LHCN-M2 (cell line): ENCODE measurements around the gene AIG1. TPM values are rescaled to one million over a fixed set of nuclear protein-coding genes. Genes with fewer than 3 reads are reported as not detected.
"Not testable (repeated sequence)": the region's sequence is repeated elsewhere in the genome, so short reads cannot be mapped to it uniquely, and the experiment has no call there.

ENCODE experiments used
- DNase-seq: peaks from one replicate; pipeline ENCODE4 v3.0.0-alpha.2; 2012; ENCODE audit warnings: low read depth
- total RNA-seq: library from RNA; depleted of rRNA; stranded (reverse); fragments of >200 nt; gene quantifications from 2 replicates; pipeline ENCODE4 v1.2.3, GENCODE V29; 2014

Gene AIG1
- total RNA-seq, 1 experiment from 2014 or later, result 41.6 TPM

GRCh38 chr6:143126574-143126941 is 65.9 kb downstream of the AIG1 start:
- DNase-seq, result no peak

GRCh38 chr6:143127941-143128680 is 67.4 kb downstream of the AIG1 start:
- DNase-seq, result no peak

- no peak for DNase-seq
Measured at GRCh38 chr6:143128681-143129015, 68.0 kb downstream of the AIG1 start.

- DNase-seq, result no peak
Measured at GRCh38 chr6:143130928-143131327, 70.2 kb downstream of the AIG1 start.

- peak; percentile 43 for DNase-seq
Measured at GRCh38 chr6:143135325-143135724, 74.6 kb downstream of the AIG1 start.

- DNase-seq, result no peak
Measured at GRCh38 chr6:143135797-143136561, 75.3 kb downstream of the AIG1 start.

GRCh38 chr6:143136647-143137046 is 76.0 kb downstream of the AIG1 start:
- peak; percentile 53 for DNase-seq

- DNase-seq, result no peak
Measured at GRCh38 chr6:143139239-143139784, 78.6 kb downstream of the AIG1 start.

- not testable (repeated sequence) for DNase-seq
Measured at GRCh38 chr6:143139884-143140283, 79.2 kb downstream of the AIG1 start.

- no peak for DNase-seq
Measured at GRCh38 chr6:143140767-143141166, 80.1 kb downstream of the AIG1 start.

- no peak for DNase-seq
Measured at GRCh38 chr6:143141442-143141841, 80.8 kb downstream of the AIG1 start.

- no peak for DNase-seq
Measured at GRCh38 chr6:143146186-143146851, 85.6 kb downstream of the AIG1 start.

GRCh38 chr6:143149771-143150170 is 89.1 kb downstream of the AIG1 start:
- DNase-seq, result no peak

- no peak for DNase-seq
Measured at GRCh38 chr6:143150281-143150680, 89.6 kb downstream of the AIG1 start.

- DNase-seq, result no peak
Measured at GRCh38 chr6:143151381-143151780, 90.7 kb downstream of the AIG1 start.

- DNase-seq, result no peak
Measured at GRCh38 chr6:143155681-143156080, 95.0 kb downstream of the AIG1 start.

GRCh38 chr6:143157131-143157530 is 96.4 kb downstream of the AIG1 start:
- no peak for DNase-seq

- peak; percentile 61 for DNase-seq
Measured at GRCh38 chr6:143158113-143158581, 97.5 kb downstream of the AIG1 start.

GRCh38 chr6:143159001-143159400 is 98.3 kb downstream of the AIG1 start:
- DNase-seq, result no peak

GRCh38 chr6:143160015-143160414 is 99.3 kb downstream of the AIG1 start:
- no peak for DNase-seq

GRCh38 chr6:143160439-143161220 is 99.9 kb downstream of the AIG1 start:
- peak; percentile 50 for DNase-seq
